Measurements from ENCODE around the gene SHBG. TPM values are rescaled to one million over a fixed set of nuclear protein-coding genes. Genes with fewer than 3 reads are reported as not detected.

Gene SHBG
- total RNA-seq, 2 donors from 2014 or later: 0.42 to 0.64 TPM

- H3K4me1 ChIP-seq: peaks cover 7% of the 10 kb centered on the region
- H3K4me3 ChIP-seq: no peak overlapping the region
- TF ChIP-seq CTCF (IDR thresholded peaks at IDR 0.05): no peak
- peaks cover 8% of the 10 kb centered on the region for H3K36me3 ChIP-seq
- DNase-seq: peak; percentile 69
- no peaks in the 10 kb centered on the region for H3K27me3 ChIP-seq
- intact Hi-C loops (cut with DNase I): loop anchor here (10.0 kb wide), 1 partner anchor 152 kb away; the partner anchor contains the start of genes FGF11 and TMEM102
- H3K9me3 ChIP-seq: no peaks in the 10 kb centered on the region
- H3K27ac ChIP-seq: no peak overlapping the region
- H3K9ac ChIP-seq (ENCODE audit: low read depth in 2 of 2, low read length in 2 of 2): peak overlapping the region in 1 of 2 donors; percentile 5
Measured at GRCh38 chr17:7586673-7587419, 43.1 kb upstream of the SHBG start.

GRCh38 chr17:7587420-7588151 is 42.3 kb upstream of the SHBG start:
- intact Hi-C loops (cut with DNase I): loop anchor here (10.0 kb wide), 1 partner anchor 153 kb away; the partner anchor contains the start of genes FGF11 and TMEM102

GRCh38 chr17:7588553-7589203 is 41.3 kb upstream of the SHBG start:
- Histone ChIP-seq H3K27ac (no peak overlapping the region), H3K9ac (ENCODE audit: low read depth in 2 of 2, low read length in 2 of 2) (peak overlapping the region in 1 of 2 donors; percentile 12), H3K4me1 (peaks cover 3% of the 10 kb centered on the region), H3K36me3 (peaks cover 24% of the 10 kb centered on the region), H3K9me3 (no peaks in the 10 kb centered on the region), H3K27me3 (no peaks in the 10 kb centered on the region), H3K4me3 (peak overlapping the region; percentile 28)
- DNase-seq: no peak
- intact Hi-C loops (cut with DNase I): loop anchor here (10.0 kb wide), 1 partner anchor 154 kb away; the partner anchor contains the start of genes FGF11 and TMEM102
- no peak for TF ChIP-seq CTCF (IDR thresholded peaks at IDR 0.05)

More at GRCh38 chr17:7587420-7588151, 42.3 kb upstream of the SHBG start:
- Histone ChIP-seq H3K9me3 (no peaks in the 10 kb centered on the region), H3K4me3 (no peak overlapping the region), H3K27ac (no peak overlapping the region), H3K27me3 (no peaks in the 10 kb centered on the region), H3K36me3 (peaks cover 13% of the 10 kb centered on the region), H3K4me1 (peaks cover 7% of the 10 kb centered on the region), H3K9ac (ENCODE audit: low read depth in 2 of 2, low read length in 2 of 2) (no peak overlapping the region)
- no peak for TF ChIP-seq CTCF (IDR thresholded peaks at IDR 0.05)
- DNase-seq: no peak

GRCh38 chr17:7589204-7589868 is 40.6 kb upstream of the SHBG start:
- no peak overlapping the region for H3K27ac ChIP-seq
- peak overlapping the region; percentile 28 for H3K4me3 ChIP-seq
- DNase-seq: peak; percentile 82
- no peaks in the 10 kb centered on the region for H3K27me3 ChIP-seq
- intact Hi-C loops (cut with DNase I): loop anchor here (10.0 kb wide), 1 partner anchor 155 kb away; the partner anchor contains the start of genes FGF11 and TMEM102
- peaks cover 3% of the 10 kb centered on the region for H3K4me1 ChIP-seq
- peak overlapping the region in 1 of 2 donors; percentile 46 for H3K9ac ChIP-seq (ENCODE audit: low read depth in 2 of 2, low read length in 2 of 2)
- no peaks in the 10 kb centered on the region for H3K9me3 ChIP-seq
- peak; percentile 73 for TF ChIP-seq CTCF (IDR thresholded peaks at IDR 0.05)
- H3K36me3 ChIP-seq: peaks cover 31% of the 10 kb centered on the region
